H1 (cell line): ENCODE results near the gene PSMC3. TPM values are rescaled to one million over a fixed set of nuclear protein-coding genes. Genes with fewer than 3 reads are reported as not detected.

Source experiments
- CTCF ChIA-PET: fragments of 300-600 bp; sonication (Branson Sonifier 250); formaldehyde crosslinking; loops from one replicate; lab custom pipeline; 2021; ENCODE audit not compliant: partially characterized antibody; lab: Charles Lee
- POLR2A ChIA-PET: fragments of 300-600 bp; sonication (Branson Sonifier 250); formaldehyde crosslinking; loops from one replicate; lab custom pipeline; 2021; ENCODE audit warnings: inconsistent platforms; ENCODE audit not compliant: partially characterized antibody; lab: Charles Lee
- DNase-seq, 2 experiments: peaks; one replicate each; pipeline versions ENCODE4 v3.0.0 to v3.0.0-alpha.2; 2010 to 2022; ENCODE audit warnings: low spot score in 2 of 2, low read depth in 1 of 2, mixed read lengths in 1 of 2
- FAIRE-seq: peaks from 2 replicates; lab custom pipeline; 2011; peaks lifted over from hg19 to GRCh38; lab: Jason Lieb, UNC
- H2AFZ ChIP-seq: 2 replicates; pipeline ENCODE4 v1.8.1; 2012; ENCODE audit warnings: low read length, inconsistent platforms
- H2AK5ac ChIP-seq: 2 replicates; pipeline ENCODE4 v1.6.1; 2013; ENCODE audit warnings: low read depth, low read length
- H2BK120ac ChIP-seq: replicated peaks from 2 replicates; pipeline ENCODE3; 2013; ENCODE audit warnings: low read depth, low read length, inconsistent platforms
- H2BK12ac ChIP-seq: 2 replicates; pipeline ENCODE4 v1.6.1; 2013; ENCODE audit warnings: low read depth, low read length
- H2BK15ac ChIP-seq: 2 replicates; pipeline ENCODE4 v1.6.1; 2013; ENCODE audit warnings: low read length
- H2BK20ac ChIP-seq: 2 replicates; pipeline ENCODE4 v1.6.1; 2013; ENCODE audit warnings: low read length
- H2BK5ac ChIP-seq: 2 replicates; pipeline ENCODE4 v1.6.1; 2013; ENCODE audit warnings: low read depth, low read length
- H3K14ac ChIP-seq: 2 replicates; pipeline ENCODE4 v1.6.1; 2013; ENCODE audit warnings: inconsistent platforms; ENCODE audit not compliant: insufficient read length
- H3K18ac ChIP-seq: 2 replicates; pipeline ENCODE4 v1.6.1; 2013; ENCODE audit warnings: low read length; ENCODE audit errors: extremely low read depth
- H3K23ac ChIP-seq: 2 replicates; pipeline ENCODE4 v1.6.1; 2013; ENCODE audit warnings: inconsistent platforms; ENCODE audit not compliant: insufficient read length
- H3K23me2 ChIP-seq: 2 replicates; pipeline ENCODE4 v1.6.1; 2013; ENCODE audit warnings: low read depth, low read length
- H3K27ac ChIP-seq: 2 replicates; pipeline ENCODE4 v1.6.1; 2011; ENCODE audit warnings: low read depth, low read length, inconsistent platforms
- H3K27me3 ChIP-seq, 4 experiments: replicated peaks in 1 of 4; 1 replicate in 1 of 4; 2 replicates in 3 of 4; pipeline versions ENCODE4 v1.6.1 to v1.8.1; 2011 to 2013; ENCODE audit warnings: low read length in 3 of 4, mild to moderate bottlenecking in 3 of 4, inconsistent platforms in 2 of 4, mixed read lengths in 2 of 4, moderate library complexity in 1 of 4; ENCODE audit not compliant: control insufficient read depth in 3 of 4, insufficient read depth in 3 of 4; ENCODE audit errors: extremely low read depth in 1 of 4
- H3K36me3 ChIP-seq, 4 experiments: 2 replicates each; pipeline versions ENCODE4 v1.6.1 to v1.8.1; 2011 to 2013; ENCODE audit warnings: mild to moderate bottlenecking in 4 of 4, low read length in 3 of 4, moderate library complexity in 2 of 4, control low read depth in 1 of 4, inconsistent platforms in 1 of 4; ENCODE audit not compliant: insufficient read depth in 4 of 4, control insufficient read depth in 2 of 4
- H3K4ac ChIP-seq: replicated peaks from 2 replicates; pipeline ENCODE3; 2013; ENCODE audit warnings: low read length, low read depth, mixed read lengths, inconsistent platforms; ENCODE audit not compliant: insufficient read length
- H3K4me1 ChIP-seq, 4 experiments: replicated peaks in 1 of 4; 1 replicate in 1 of 4; 2 replicates in 3 of 4; pipeline versions ENCODE4 v1.6.1 to v1.8.1; 2011 to 2013; ENCODE audit warnings: low read length in 3 of 4, inconsistent platforms in 2 of 4, mixed read lengths in 1 of 4; ENCODE audit not compliant: insufficient read depth in 4 of 4, control insufficient read depth in 3 of 4
- H3K4me2 ChIP-seq, 2 experiments: 2 replicates each; pipeline versions ENCODE4 v1.6.1 to v1.8.1; 2011 to 2013; ENCODE audit warnings: low read depth in 2 of 2, low read length in 2 of 2, control low read depth in 1 of 2, inconsistent platforms in 1 of 2, mild to moderate bottlenecking in 1 of 2; ENCODE audit not compliant: insufficient read depth in 1 of 2
- H3K4me3 ChIP-seq, 4 experiments: fragments of 200-600, 300-600 bp in 1 of 4; sonication (generic), shearing (Covaris generic), sonication (Bioruptor Twin) in 1 of 4; 2 replicates each; pipeline versions ENCODE4 v1.5.1 to v1.8.1; 2011 to 2016; ENCODE audit warnings: low read length in 4 of 4, low read depth in 3 of 4, control low read depth in 2 of 4, inconsistent platforms in 2 of 4, mild to moderate bottlenecking in 2 of 4, mixed read lengths in 1 of 4, moderate library complexity in 1 of 4; ENCODE audit not compliant: insufficient read depth in 2 of 4; ENCODE audit errors: extremely low read depth in 1 of 4
- H3K56ac ChIP-seq: replicated peaks from 2 replicates; pipeline ENCODE3; 2013; ENCODE audit warnings: low read depth, mild to moderate bottlenecking, mixed read lengths, low read length, inconsistent platforms; ENCODE audit not compliant: insufficient read length
- H3K79me1 ChIP-seq: 2 replicates; pipeline ENCODE4 v1.6.1; 2013; ENCODE audit warnings: low read depth, low read length, control low read depth
- H3K79me2 ChIP-seq, 2 experiments: 2 replicates each; pipeline versions ENCODE4 v1.6.1 to v1.8.1; 2012 to 2013; ENCODE audit warnings: low read length in 2 of 2, mild to moderate bottlenecking in 2 of 2, inconsistent platforms in 1 of 2; ENCODE audit not compliant: insufficient read depth in 2 of 2, control insufficient read depth in 1 of 2
- H3K9ac ChIP-seq, 4 experiments: replicated peaks in 1 of 4; 1 replicate in 1 of 4; 2 replicates in 3 of 4; pipeline versions ENCODE4 v1.6.1 to v1.8.1; 2011 to 2013; ENCODE audit warnings: low read depth in 3 of 4, low read length in 3 of 4, control low read depth in 2 of 4, mild to moderate bottlenecking in 2 of 4, moderate library complexity in 2 of 4, inconsistent platforms in 1 of 4; ENCODE audit errors: extremely low read depth in 1 of 4
- H3K9me3 ChIP-seq, 2 experiments: 2 replicates each; pipeline versions ENCODE4 v1.6.1 to v1.8.1; 2012 to 2013; ENCODE audit warnings: mild to moderate bottlenecking in 2 of 2, moderate library complexity in 2 of 2, control low read depth in 1 of 2, inconsistent platforms in 1 of 2, low read depth in 1 of 2, low read length in 1 of 2, mixed read lengths in 1 of 2; ENCODE audit not compliant: insufficient read depth in 2 of 2
- H4K20me1 ChIP-seq, 2 experiments: replicated peaks in 1 of 2; 2 replicates each; pipeline versions ENCODE3 to v1.8.1; 2011 to 2013; ENCODE audit warnings: inconsistent platforms in 2 of 2, low read length in 2 of 2, mild to moderate bottlenecking in 1 of 2; ENCODE audit not compliant: insufficient read depth in 2 of 2, control insufficient read depth in 1 of 2
- H4K5ac ChIP-seq: 2 replicates; pipeline ENCODE4 v1.6.1; 2013; ENCODE audit warnings: low read length, low read depth, mixed read lengths, inconsistent platforms; ENCODE audit not compliant: insufficient read length
- H4K8ac ChIP-seq: 2 replicates; pipeline ENCODE4 v1.8.0; 2013; ENCODE audit warnings: mild to moderate bottlenecking, moderate library complexity, low read length, inconsistent platforms; ENCODE audit not compliant: insufficient read depth; ENCODE audit errors: extremely low read depth
- H4K91ac ChIP-seq: replicated peaks from 2 replicates; pipeline ENCODE3; 2013; ENCODE audit warnings: low read length, mixed read lengths, inconsistent platforms; ENCODE audit not compliant: insufficient read length
- WGBS, 2 experiments: shearing (Covaris generic) in 1 of 2; methylation state at CpG; one replicate each; pipeline versions ENCODE4 v1.1.6 to v1.1.7; 2013 to 2015; ENCODE audit warnings: low lambda C conversion rate in 2 of 2, mixed read lengths in 2 of 2, inconsistent platforms in 1 of 2, low coverage in 1 of 2, missing lambda C conversion rate in 1 of 2; ENCODE audit not compliant: insufficient replicate concordance in 2 of 2, insufficient coverage in 1 of 2, insufficient read length in 1 of 2; ENCODE audit errors: extremely low coverage in 1 of 2, missing lambda C conversion rate in 1 of 2; 5-methylcytosine and 5-hydroxymethylcytosine counted together
- microRNA-seq, 2 experiments: library from miRNA; unstranded; fragments of <30 nt; microRNA quantifications; one replicate each; pipeline versions ENCODE4 to v1.2.0, GENCODE V29; 2016 to 2020; ENCODE audit warnings: borderline microRNAs expressed in 2 of 2, borderline number of aligned reads in 2 of 2, borderline replicate concordance in 1 of 2
- polyA plus RNA-seq, 7 experiments: library from polyadenylated mRNA; depleted of rRNA in 3 of 7; stranded (reverse) in 5 of 7; unstranded in 2 of 7; fragments of >200 nt in 5 of 7; fragments of 200-250 nt in 2 of 7; gene quantifications; 1 replicate in 5 of 7; 2 replicates in 1 of 7; 4 replicates in 1 of 7; pipeline versions ENCODE4 v1.2.1 to v1.2.3, GENCODE V29; 2011 to 2013; ENCODE audit warnings: missing spikeins in 2 of 7, mixed read lengths in 2 of 7
- small RNA-seq: library from polyadenylated mRNA; stranded (forward); fragments of <200 nt; extraction: miRNeasy Mini kit (QIAGEN cat#:217004); gene quantifications from one replicate; pipeline ENCODE3, GENCODE V24; 2013; ENCODE audit not compliant: insufficient read depth
- total RNA-seq: library from RNA; stranded (reverse); fragmentation: NEBNext Ultra II Directional; extraction: Animal tissue kit (Norgen Biotek cat#: 25700); gene quantifications from 2 replicates; pipeline ENCODE4 v1.2.1, GENCODE V29; 2021
- TF ChIP-seq, protein P1 (sequence below): IDR thresholded peaks from 2 replicates; pipeline ENCODE4 v1.6.1; 2012; ENCODE audit warnings: low read length, inconsistent platforms

The PSMC3 gene
- total and polyA plus RNA-seq, 2 of the 8 experiments (the other 6 are each of a cell fraction or from before 2014, with no cell fraction given): 105 to 160 TPM

- H4K91ac ChIP-seq: no peak overlapping the region
- no peaks in the 10 kb centered on the region for H3K36me3 ChIP-seq
- no peak overlapping the region for H3K14ac ChIP-seq
- no peaks in the 10 kb centered on the region for H3K9me3 ChIP-seq
- DNase-seq (no peak), FAIRE-seq (no peak)
- H4K5ac ChIP-seq: no peak overlapping the region
- H4K8ac ChIP-seq: no peak overlapping the region
- no peaks in the 10 kb centered on the region; the same call in 1 of the 2 replicates for H3K23me2 ChIP-seq
- no peak overlapping the region for H3K56ac ChIP-seq
- POLR2A ChIA-PET: no interaction called here
- no peak overlapping the region for H3K23ac ChIP-seq
- H2BK120ac ChIP-seq: no peak overlapping the region
- no peak overlapping the region for H3K27ac ChIP-seq
- CTCF ChIA-PET: interaction anchor here (1.3 to 1.9 kb wide), 2 partner anchors 15 to 38 kb away, joined by 5 to 7 read pairs; partner anchors contain the start of gene SLC39A13
- 84% methylated on average over 3 of the region's 3 CpGs; no CpG with 5 or more reads in 1 of the 2 experiments for WGBS, 2 experiments
- no peaks in the 10 kb centered on the region for H4K20me1 ChIP-seq
- H3K79me1 ChIP-seq: no peaks in the 10 kb centered on the region
- no peak overlapping the region for H3K4ac ChIP-seq
- H3K4me3 ChIP-seq: no peak overlapping the region
- H2BK15ac ChIP-seq: no peak overlapping the region
- 0 out of 2 replicates have a peak overlapping the region, but pooled peaks have one; percentile 48 for H2AK5ac ChIP-seq
- H2BK5ac ChIP-seq: no peak overlapping the region
- no peak overlapping the region for H2AFZ ChIP-seq
- H3K27me3 ChIP-seq: no peaks in the 10 kb centered on the region
- H3K4me2 ChIP-seq: no peak overlapping the region
- H3K4me1 ChIP-seq: no peaks in the 10 kb centered on the region
- H2BK20ac ChIP-seq: no peak overlapping the region
- no peaks in the 10 kb centered on the region for H3K79me2 ChIP-seq
- TF ChIP-seq, protein P1, sequence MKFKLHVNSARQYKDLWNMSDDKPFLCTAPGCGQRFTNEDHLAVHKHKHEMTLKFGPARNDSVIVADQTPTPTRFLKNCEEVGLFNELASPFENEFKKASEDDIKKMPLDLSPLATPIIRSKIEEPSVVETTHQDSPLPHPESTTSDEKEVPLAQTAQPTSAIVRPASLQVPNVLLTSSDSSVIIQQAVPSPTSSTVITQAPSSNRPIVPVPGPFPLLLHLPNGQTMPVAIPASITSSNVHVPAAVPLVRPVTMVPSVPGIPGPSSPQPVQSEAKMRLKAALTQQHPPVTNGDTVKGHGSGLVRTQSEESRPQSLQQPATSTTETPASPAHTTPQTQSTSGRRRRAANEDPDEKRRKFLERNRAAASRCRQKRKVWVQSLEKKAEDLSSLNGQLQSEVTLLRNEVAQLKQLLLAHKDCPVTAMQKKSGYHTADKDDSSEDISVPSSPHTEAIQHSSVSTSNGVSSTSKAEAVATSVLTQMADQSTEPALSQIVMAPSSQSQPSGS: no peak
- no peak overlapping the region for H3K18ac ChIP-seq
- no peak overlapping the region for H2BK12ac ChIP-seq
- no peak overlapping the region for H3K9ac ChIP-seq
Observed at GRCh38 chr11:47369676-47370075, 56.6 kb downstream of the PSMC3 start.

Small RNAs within 50 kb of the gene (microRNA-seq; reads per million reads assigned to microRNA genes)
- 0 reads per million in 2 experiments for gene MIR4487

Small RNAs within 50 kb of the gene (small RNA-seq; reads per million reads assigned to genes)
- gene MIR4487: not detected

Other genes with a start within 250 kb of the PSMC3 start
- 50.0 and 50.2 TPM in 2 replicates for gene ARFGAP2, start 249.6 kb downstream of the PSMC3 start, total RNA-seq
- 64.0 and 107 TPM in 2 replicates for gene ARFGAP2, start 249.6 kb downstream of the PSMC3 start, polyA plus RNA-seq (2011; rRNA removed)
- gene PACSIN3, start 240.0 kb downstream of the PSMC3 start, total RNA-seq: 47.2 and 59.3 TPM in 2 replicates
- gene PACSIN3, start 240.0 kb downstream of the PSMC3 start, polyA plus RNA-seq (2011; rRNA removed): 23.8 and 40.4 TPM in 2 replicates
- 65.2 and 70.7 TPM in 2 replicates for gene DDB2, start 211.5 kb downstream of the PSMC3 start, total RNA-seq
- gene DDB2, start 211.5 kb downstream of the PSMC3 start, polyA plus RNA-seq (2011; rRNA removed): 97.2 and 112 TPM in 2 replicates
- 17.8 and 18.9 TPM in 2 replicates for gene ACP2, start 177.6 kb downstream of the PSMC3 start, total RNA-seq
- 19.8 and 24.4 TPM in 2 replicates for gene ACP2, start 177.6 kb downstream of the PSMC3 start, polyA plus RNA-seq (2011; rRNA removed)
- gene NR1H3, start 168.4 kb downstream of the PSMC3 start, total RNA-seq: 19.9 and 21.2 TPM in 2 replicates
- 42.1 and 51.5 TPM in 2 replicates for gene NR1H3, start 168.4 kb downstream of the PSMC3 start, polyA plus RNA-seq (2011; rRNA removed)
- gene MADD, start 156.3 kb downstream of the PSMC3 start, total RNA-seq: 43.7 and 45.4 TPM in 2 replicates
- gene MADD, start 156.3 kb downstream of the PSMC3 start, polyA plus RNA-seq (2011; rRNA removed): 32.5 and 48.3 TPM in 2 replicates
- not detected in 2 replicates for gene MYBPC3, start 73.7 kb downstream of the PSMC3 start, total RNA-seq
- gene MYBPC3, start 73.7 kb downstream of the PSMC3 start, polyA plus RNA-seq (2011; rRNA removed): 0.02 and 0.05 TPM in 2 replicates
- not detected in 2 replicates for gene SPI1, start 47.9 kb downstream of the PSMC3 start, total RNA-seq
- gene SPI1, start 47.9 kb downstream of the PSMC3 start, polyA plus RNA-seq (2011; rRNA removed): 0.12 and 0.28 TPM in 2 replicates
- 20.9 and 23.2 TPM in 2 replicates for gene SLC39A13, start 17.8 kb downstream of the PSMC3 start, total RNA-seq
- gene SLC39A13, start 17.8 kb downstream of the PSMC3 start, polyA plus RNA-seq (2011; rRNA removed): 30.0 and 42.9 TPM in 2 replicates
- 0.34 TPM in 1 of 2 replicates, not detected in the other for gene RAPSN, start 22.7 kb upstream of the PSMC3 start, total RNA-seq
- gene RAPSN, start 22.7 kb upstream of the PSMC3 start, polyA plus RNA-seq (2011; rRNA removed): 0.05 and 0.06 TPM in 2 replicates
- gene CELF1, start 126.7 kb upstream of the PSMC3 start, total RNA-seq: 194 and 197 TPM in 2 replicates
- 114 and 131 TPM in 2 replicates for gene CELF1, start 126.7 kb upstream of the PSMC3 start, polyA plus RNA-seq (2011; rRNA removed)
- gene PTPMT1, start 139.2 kb upstream of the PSMC3 start, total RNA-seq: 44.8 and 48.4 TPM in 2 replicates
- gene PTPMT1, start 139.2 kb upstream of the PSMC3 start, polyA plus RNA-seq (2011; rRNA removed): 105 TPM in 2 replicates
- gene KBTBD4, start 152.5 kb upstream of the PSMC3 start, total RNA-seq: 12.0 and 14.0 TPM in 2 replicates
- 15.8 and 19.5 TPM in 2 replicates for gene KBTBD4, start 152.5 kb upstream of the PSMC3 start, polyA plus RNA-seq (2011; rRNA removed)
- 135 and 136 TPM in 2 replicates for gene NDUFS3, start 152.6 kb upstream of the PSMC3 start, total RNA-seq
- 201 and 241 TPM in 2 replicates for gene NDUFS3, start 152.6 kb upstream of the PSMC3 start, polyA plus RNA-seq (2011; rRNA removed)
- gene FAM180B, start 160.2 kb upstream of the PSMC3 start, total RNA-seq: not detected in 2 replicates
- gene FAM180B, start 160.2 kb upstream of the PSMC3 start, polyA plus RNA-seq (2011; rRNA removed): 0.09 TPM in 1 of 2 replicates, not detected in the other
- gene C1QTNF4, start 168.0 kb upstream of the PSMC3 start, total RNA-seq: 3.5 and 6.0 TPM in 2 replicates
- 3.9 and 4.8 TPM in 2 replicates for gene C1QTNF4, start 168.0 kb upstream of the PSMC3 start, polyA plus RNA-seq (2011; rRNA removed)
- gene MTCH2, start 216.1 kb upstream of the PSMC3 start, total RNA-seq: 157 and 167 TPM in 2 replicates
- gene MTCH2, start 216.1 kb upstream of the PSMC3 start, polyA plus RNA-seq (2011; rRNA removed): 126 and 171 TPM in 2 replicates